Measurements from ENCODE around the gene KIAA1328.

DNA sequence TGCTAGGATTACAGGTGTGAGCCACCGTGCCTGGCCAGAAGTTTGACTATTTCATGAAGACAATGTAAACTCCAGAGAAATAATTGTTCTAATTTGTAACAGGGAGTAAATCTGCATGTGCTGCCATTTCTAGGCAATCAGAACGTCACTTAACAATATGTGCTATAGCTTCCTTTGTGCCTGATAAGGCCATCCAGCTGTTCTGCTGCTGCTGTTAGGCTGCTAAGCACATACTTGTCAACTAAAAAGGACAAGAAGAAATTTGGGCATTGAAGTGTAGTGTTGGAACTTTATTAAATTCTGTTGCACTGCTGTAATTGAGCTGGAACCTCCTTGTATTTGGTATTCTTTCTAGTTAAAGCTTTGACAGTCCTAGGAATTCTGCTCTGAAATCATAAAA lies 57.1 kb downstream of the KIAA1328 start:
- TF ChIP-seq EZH2 (IDR thresholded peaks at IDR 0.05; ENCODE audit: low read length) = no peak
- TF ChIP-seq, protein P1, sequence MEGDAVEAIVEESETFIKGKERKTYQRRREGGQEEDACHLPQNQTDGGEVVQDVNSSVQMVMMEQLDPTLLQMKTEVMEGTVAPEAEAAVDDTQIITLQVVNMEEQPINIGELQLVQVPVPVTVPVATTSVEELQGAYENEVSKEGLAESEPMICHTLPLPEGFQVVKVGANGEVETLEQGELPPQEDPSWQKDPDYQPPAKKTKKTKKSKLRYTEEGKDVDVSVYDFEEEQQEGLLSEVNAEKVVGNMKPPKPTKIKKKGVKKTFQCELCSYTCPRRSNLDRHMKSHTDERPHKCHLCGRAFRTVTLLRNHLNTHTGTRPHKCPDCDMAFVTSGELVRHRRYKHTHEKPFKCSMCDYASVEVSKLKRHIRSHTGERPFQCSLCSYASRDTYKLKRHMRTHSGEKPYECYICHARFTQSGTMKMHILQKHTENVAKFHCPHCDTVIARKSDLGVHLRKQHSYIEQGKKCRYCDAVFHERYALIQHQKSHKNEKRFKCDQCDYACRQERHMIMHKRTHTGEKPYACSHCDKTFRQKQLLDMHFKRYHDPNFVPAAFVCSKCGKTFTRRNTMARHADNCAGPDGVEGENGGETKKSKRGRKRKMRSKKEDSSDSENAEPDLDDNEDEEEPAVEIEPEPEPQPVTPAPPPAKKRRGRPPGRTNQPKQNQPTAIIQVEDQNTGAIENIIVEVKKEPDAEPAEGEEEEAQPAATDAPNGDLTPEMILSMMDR (optimal IDR thresholded peaks at IDR 0.05 in 1 of 3, IDR thresholded peaks at IDR 0.05 in 1 of 3, conservative IDR thresholded peaks at IDR 0.05 in 1 of 3; ENCODE audit: extremely low read depth in 1 of 3, insufficient read depth in 2 of 3, low read length in 3 of 3) = no peak
